Right forelimb (tissue), 1 donor: ENCODE results near the gene TTC39C.
A peak's percentile ranks its signal among the peaks of the same experiment; 100 is the strongest.
"Not testable (repeated sequence)": the region's sequence is repeated elsewhere in the genome, so short reads cannot be mapped to it uniquely, and the experiment has no call there.

Source experiments
- DNase-seq: peaks from one replicate; pipeline ENCODE4 v3.0.0-alpha.2; 2018

The TTC39C gene

DNA sequence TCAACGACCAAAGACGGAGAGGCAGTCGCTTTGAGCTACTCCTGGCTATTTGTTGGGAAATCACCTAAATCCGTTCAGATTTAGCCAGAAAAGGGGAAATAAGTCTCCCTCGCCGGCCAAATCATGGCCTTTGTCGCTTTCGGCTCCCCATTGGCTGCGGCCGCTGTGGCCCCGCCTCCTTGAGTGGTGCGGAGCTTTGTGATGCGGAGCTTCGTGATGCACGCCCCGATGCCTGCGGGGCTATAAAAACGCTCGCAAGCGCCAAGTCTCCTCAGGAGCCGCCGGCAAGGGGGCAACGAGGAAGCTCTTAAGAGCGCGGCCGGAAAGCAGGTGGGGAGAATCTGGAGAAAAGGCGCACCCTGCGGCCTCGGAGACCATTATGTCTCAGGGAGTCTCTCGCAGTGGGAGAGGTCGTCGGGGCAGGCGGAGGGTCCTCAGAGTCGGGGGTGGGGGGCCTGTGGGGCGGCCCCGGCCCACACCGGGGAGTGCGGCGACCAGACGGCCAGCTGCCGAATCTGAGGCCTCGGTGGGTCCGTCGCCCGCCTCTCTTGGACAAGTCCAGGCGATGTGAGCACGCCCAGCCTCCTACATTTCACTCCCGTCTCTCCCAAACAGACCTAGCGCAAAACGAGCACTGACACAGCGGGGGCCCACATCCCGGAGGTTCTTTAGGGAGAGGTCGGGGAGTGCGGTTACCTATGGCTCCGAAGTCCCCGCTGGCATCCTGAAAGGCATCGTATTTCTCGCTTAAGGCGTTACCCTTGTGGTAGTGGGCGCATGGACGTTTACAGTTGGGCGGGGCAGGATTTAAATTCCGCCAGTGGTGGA, 124.4 kb downstream of the TTC39C start, which contains the start of gene CABYR:
CABYR (plus strand) TSS at position 274 of the 828 bp plus-strand sequence. CDS start 4,053 bp downstream, outside the sequence.
- DNase-seq, result peak; percentile 80

DNA sequence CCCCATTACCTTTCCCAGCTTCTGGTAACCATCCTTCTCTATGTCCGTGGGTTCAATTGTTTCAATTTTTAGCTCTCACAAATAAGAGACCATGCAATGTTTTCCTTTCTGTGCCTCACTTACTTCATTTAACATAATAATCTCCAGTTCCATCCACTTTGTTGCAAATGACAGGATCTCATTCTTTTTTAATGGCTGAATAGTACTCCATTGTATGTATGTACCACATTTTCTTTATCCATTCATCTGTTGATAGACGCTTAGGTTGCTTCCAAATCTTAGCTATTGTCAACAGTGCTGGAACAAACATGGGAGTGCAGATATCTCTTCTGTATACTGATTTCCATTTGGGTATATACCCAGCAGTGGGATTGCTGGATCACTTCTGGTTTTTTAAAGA, 126.1 kb downstream of the TTC39C start:
- DNase-seq, result no peak

DNA sequence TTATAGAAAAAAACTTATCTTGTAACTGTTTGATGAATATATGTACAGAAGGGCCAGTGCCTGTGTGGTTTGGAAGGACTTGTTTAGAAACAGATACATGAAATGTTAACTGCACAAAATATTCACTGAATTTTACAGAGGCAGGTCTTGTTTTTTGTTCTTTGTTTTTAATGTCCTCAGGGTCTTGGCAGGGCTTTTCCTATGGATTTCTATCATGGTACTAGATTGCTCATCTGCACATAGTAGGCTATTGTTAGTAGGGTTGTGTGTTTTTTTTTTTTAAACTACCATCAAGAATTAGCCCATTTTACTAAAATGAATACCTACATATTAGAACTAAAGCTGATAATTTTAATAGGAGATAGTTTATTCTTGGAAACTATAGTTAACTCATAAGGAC, 127.8 kb downstream of the TTC39C start:
- no peak for DNase-seq

DNA sequence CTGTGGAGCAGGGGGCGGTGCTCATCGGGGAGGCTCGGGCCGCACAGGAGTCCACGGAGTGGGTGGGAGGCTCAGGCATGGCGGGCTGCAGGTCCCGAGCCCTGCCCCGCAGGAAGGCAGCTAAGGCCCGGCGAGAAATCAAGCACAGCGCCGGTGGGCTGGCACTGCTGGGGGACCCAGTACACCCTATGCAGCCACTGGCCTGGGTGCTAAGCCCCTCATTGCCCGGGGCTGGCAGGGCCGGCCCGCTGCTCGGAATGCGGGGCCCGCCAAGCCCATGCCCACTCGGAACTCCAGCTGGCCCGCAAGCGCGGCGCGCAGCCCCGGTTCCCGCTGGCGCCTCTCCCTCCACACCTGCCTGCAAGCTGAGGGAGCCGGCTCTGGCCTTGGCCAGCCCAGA, 135.0 kb downstream of the TTC39C start:
- not testable (repeated sequence) for DNase-seq

DNA sequence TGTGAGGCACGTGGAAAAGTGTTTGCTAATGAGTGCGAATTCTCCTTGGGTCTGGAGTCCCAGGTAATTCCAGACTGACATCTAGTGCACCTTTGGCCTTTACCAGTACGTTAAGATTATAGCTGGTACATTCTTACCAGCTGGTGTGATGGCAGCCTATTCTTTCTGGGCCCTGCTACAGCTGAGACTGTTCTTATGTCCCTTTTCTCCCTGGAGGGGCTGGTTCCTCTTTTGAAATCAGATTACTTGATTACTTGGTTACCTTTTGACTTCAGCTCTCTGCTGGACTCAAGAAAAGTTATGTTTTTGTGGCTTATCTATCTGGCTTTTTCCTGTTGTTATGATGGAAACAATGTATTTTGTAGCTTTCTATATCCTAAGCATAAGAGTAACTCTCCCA, 138.8 kb downstream of the TTC39C start:
- DNase-seq, result no peak

DNA sequence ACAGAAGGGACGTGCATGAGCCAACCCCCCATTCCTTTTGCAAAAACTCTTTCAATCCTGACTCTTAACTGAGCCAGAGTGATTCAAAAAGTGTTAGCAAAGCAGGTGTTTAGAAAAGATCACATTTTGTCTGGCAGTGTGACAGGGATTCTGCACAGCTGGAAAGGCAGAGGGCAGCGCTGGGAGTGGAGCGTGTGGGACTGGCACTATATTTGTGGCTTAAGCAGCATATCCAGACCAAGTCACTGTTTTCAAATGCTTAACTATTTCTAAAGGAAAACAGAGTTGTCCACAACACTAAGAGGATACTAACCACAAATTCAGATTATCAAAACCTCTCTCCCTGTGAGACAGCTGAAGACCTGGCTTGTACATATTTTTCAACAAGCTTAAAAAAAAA, 143.3 kb downstream of the TTC39C start:
- DNase-seq, result no peak

DNA sequence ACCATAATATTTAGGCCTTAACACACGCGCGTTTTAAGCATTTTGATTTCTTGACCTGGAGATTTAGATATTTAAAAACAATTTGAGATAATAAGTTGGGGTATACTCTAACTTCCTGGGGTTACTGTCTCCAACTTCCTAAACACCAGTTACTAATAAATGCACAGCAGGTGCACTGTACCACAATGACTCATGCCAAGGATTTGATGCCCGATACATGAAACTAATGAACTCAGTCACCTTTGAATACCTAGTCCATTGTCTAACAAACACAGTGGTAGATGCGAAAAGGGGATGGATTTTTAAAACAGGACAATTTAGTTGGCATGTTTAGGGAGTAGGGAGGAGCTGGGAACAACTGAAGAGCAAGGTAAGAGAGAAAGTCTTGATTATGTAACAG, 145.5 kb downstream of the TTC39C start:
- no peak for DNase-seq

DNA sequence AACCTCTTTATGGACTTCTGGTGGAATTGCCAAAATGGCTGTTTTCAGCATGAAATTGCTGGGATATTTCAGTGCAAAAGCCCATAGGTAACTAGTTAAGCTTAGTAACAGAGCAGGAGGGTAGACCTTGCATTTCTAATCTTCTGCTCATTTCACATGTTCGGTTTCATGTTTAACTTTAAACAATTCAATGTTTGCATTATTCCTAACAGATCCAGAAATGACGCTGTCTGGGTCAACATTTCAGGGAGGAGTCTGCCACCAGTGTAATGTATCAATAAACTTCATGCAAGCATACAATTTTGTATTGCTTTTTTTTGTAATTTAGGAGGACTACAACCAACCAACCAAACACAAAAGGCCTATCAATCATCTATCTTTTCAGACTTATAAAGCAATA, 146.8 kb downstream of the TTC39C start:
- no peak for DNase-seq

DNA sequence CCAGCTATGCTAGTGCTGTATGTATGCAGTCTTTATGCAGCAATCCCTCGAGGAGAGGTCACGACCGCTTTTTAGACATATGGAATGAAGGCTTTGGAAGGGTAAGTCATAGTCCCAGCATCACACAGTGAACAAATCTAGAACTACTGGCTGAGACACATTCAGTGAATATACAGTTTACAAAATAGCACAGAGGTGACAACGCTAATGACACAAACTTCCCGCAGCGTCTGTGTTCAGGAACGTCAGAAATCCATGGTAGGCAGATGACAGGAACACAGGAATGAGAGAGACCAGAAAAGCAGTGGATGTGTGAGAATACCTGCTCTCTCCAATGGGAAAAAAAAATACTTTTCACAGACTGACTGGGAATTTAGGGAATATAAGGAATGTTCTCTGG, 153.9 kb downstream of the TTC39C start:
- DNase-seq, result no peak

DNA sequence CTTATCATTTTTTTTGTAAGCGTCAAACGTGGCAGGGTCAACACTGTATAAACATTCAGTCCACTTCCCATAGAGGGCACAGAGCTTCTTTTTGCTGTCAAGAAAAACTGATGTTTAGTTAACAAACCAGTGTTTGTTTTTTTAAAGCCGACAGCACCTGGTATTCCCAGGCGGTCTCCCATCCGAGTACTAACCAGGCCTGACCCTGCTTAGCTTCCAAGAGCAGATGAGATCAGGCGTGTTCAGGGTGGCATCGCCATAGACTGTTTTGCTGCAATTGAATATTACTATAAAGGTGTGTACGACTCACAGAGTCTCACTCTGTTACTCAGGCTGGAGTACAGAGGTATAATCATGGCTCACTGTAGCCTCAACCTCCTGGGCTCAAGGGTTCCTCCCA, 155.8 kb downstream of the TTC39C start:
- DNase-seq, result no peak

DNA sequence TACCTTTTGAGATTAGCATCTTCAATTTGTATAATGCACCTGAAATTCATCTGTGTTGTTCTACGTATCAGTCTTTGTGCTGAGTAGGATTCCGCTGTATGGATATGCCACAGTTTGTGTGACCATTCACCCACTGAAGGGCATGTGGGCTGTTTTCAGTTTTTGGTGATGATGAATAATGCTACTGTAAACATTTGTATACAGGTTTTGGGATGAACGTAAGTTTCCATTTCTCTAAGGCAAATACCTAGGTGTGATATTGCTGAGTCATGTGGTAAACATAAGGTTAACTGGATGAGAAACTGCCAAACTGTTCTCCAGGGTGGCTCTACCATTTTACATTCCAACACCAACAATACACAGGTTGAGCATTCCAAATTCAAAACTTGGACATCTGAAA, 159.4 kb downstream of the TTC39C start:
- DNase-seq, result no peak

DNA sequence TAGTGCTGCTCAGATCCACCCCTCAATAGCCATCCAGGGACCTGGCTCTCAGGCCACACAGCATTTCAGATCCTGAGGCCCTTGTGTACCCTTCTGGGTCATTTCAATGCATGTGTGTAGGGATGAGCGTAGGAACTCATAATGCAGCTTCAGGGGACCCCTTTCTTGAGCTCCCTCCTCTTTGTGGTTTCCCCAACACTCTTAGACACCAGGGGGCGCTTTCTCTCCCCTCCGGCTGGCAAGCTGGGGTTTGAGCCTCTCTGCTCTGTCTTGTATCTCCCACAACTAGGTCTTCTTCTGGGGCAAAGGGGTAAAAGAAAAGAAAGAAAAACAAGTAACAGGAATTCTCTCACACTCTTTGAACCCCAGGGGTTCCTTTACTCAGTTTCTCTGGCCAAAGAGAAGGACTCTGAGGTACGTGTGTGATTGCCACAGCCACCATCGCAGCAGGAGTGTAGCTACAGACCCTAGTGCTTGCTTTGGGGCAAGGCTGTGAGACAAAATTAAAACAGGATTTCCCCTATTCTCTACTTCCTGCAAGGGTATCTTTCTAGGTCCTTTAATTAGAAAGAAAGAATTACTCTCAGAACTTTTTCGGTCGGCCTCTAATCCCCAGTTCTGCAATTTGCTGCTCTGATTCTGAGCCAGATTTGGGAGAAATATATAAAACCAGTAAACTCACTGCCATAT, 162.3 kb downstream of the TTC39C start:
- DNase-seq, result peak; percentile 68

DNA sequence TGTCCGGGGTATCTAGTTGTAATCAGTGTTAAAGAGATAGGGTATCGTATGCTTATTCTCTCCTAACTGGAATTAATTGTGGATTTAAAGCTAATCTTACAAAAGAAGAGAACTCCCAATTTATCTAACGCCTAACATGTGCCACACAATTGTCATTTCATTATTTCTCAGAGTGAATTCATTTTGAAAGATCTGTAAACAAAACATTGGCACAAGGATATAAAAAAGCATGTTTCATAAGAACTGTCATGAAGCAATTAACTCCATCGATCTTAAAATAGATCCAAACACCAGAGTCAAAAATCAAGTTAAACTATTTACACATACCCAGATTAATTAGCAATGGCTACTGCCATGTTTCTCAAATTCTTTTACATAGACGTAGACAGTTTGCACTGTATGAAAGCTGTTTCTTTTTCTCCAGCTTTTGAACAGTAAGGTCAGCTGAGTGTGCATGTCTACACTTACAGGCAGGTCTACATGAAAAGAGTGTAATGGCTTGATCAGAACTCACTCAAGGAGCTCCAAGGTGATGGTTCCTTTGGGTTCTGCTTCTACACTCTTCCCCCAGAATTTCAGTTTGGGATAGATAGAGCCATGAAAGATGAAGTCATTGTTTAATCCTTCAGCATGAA, 163.1 kb downstream of the TTC39C start:
- no peak for DNase-seq

DNA sequence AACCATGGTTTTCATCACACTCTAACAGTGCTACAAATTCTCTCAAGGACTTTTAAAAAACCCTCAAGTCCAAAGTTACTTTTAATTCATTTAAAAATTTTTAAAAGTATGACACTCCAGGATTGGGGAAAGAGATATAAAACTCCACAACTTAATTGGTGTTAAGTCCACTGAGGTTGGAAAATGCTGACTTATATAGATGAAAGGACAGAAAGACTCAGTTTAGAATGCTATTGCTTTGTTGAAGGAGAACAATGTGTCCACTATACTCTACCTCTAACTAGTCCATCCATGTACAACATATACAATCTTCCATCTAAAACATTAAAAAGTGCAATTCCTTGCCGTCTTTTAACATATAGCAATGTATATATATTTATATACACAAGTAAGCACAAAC, 165.5 kb downstream of the TTC39C start:
- DNase-seq, result no peak

DNA sequence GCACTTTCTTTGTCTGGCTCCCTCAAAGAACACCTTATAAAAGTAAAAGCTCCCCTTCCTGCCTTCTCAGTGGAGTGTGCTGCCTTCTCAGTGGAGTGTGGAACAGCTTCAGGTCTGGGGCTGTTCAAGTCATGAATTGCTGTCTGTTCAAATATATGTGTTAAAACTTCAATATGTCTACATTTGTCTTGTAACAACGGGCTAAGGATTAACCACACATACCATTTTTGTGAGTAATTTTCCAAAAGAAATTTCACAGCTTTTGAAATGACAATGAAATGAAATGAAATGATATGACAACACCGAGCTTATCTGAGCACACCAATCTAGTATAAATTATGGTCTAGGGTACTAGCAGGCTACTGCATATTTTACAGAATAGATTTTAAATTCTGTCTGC, 167.3 kb downstream of the TTC39C start:
- no peak for DNase-seq
